MG63 (cell line): Measurements from ENCODE around the gene ERI3. TPM values are rescaled to one million over a fixed set of nuclear protein-coding genes. Genes with fewer than 3 reads are reported as not detected.
A peak's percentile ranks its signal among the peaks of the same experiment; 100 is the strongest.
"Not testable (repeated sequence)": the region's sequence is repeated elsewhere in the genome, so short reads cannot be mapped to it uniquely, and the experiment has no call there.

Experiments
- DNase-seq: peaks from one replicate; pipeline ENCODE4 v3.0.0-alpha.2; 2020
- H3K27me3 ChIP-seq: fragments of 250-450 bp; sonication (Bioruptor Pico); 2 replicates; pipeline ENCODE4 v1.5.1; 2020; ENCODE audit warnings: mild to moderate bottlenecking, moderate library complexity
- H3K36me3 ChIP-seq: fragments of 250-450 bp; sonication (Bioruptor Pico); 2 replicates; pipeline ENCODE4 v1.5.1; 2020; ENCODE audit warnings: mild to moderate bottlenecking, moderate library complexity
- H3K4me3 ChIP-seq: fragments of 250-450 bp; sonication (Bioruptor Pico); 2 replicates; pipeline ENCODE4 v1.5.1; 2020; ENCODE audit warnings: mild to moderate bottlenecking, moderate library complexity
- H3K9me3 ChIP-seq: fragments of 250-450 bp; sonication (Bioruptor Pico); 2 replicates; pipeline ENCODE4 v1.5.1; 2020; ENCODE audit warnings: mild to moderate bottlenecking, moderate library complexity
- total RNA-seq: library from RNA; depleted of rRNA; stranded (reverse); fragments of >200 nt; shearing (Covaris generic); gene quantifications from 2 replicates; pipeline ENCODE4 v1.2.3, GENCODE V29; 2014; ENCODE audit warnings: low replicate concordance

Gene ERI3
- total RNA-seq, 1 experiment from 2014 or later = 147 TPM

DNA sequence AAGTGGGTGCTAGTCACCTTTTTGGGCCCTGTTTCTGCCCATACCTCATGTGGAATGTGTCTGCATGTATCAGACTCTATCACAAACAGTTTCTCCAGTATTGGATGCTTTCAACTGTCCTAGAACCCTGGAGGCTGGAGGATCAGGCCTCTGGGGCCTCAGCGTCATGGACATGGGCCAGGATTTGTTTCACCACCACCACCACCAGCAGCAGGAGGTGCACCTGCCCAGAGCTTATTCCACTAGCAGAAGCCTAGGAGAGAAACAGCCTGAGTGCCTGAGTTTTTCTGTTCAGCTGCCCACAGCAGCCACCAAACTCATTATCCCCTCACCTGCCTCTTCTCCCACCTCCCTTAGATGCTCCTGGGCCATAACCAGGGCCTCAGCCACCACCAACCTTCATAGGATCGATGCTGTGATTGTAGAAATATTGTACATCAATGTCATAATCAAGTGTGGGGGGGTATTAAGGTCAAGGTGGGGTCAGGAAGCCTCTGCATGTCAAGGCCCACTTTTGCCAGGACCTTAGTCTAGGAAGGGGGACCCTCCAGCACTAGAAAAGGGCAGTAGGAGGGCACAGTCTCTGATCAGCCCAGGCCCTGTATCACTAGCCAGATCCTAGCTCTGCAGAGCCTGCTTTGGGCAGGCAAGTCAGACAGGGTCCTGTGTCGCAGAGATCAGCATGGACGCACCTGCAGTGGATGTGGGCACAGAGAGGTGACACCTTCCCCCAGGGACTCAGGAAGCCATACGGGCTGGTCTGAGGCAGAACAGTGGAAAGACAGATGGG lies 132.5 kb downstream of the ERI3 start:
- Histone ChIP-seq H3K27me3 (no peaks in the 10 kb centered on the region), H3K9me3 (no peaks in the 10 kb centered on the region), H3K36me3 (peaks cover 38% of the 10 kb centered on the region), H3K4me3 (no peak overlapping the region)
- no peak for DNase-seq

DNA sequence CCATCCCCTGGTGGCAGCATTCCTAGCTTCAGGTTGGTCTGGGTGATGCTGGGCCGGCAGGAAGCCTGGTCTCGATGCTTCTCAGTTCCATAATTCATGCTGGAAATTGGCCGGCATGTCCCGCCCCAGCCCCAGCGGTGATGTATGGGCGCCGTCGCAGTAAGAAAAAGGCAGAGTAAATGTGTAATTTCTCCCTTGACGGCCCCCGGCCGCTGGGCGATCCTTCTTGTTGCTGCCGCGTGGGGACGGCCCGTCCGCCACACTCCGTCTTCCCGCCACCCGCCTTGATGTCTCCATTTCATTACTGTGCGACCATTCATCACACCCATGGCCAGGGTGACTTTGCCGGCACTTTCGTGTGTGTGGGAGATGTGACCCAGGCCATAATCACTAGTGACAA lies 133.3 kb downstream of the ERI3 start:
- DNase-seq = no peak
- H3K36me3 ChIP-seq = peaks cover 46% of the 10 kb centered on the region
- H3K4me3 ChIP-seq = no peak overlapping the region
- no peaks in the 10 kb centered on the region for H3K27me3 ChIP-seq
- no peaks in the 10 kb centered on the region for H3K9me3 ChIP-seq

GRCh38 chr1:44220755-44221154 lies 134.3 kb downstream of the ERI3 start:
- no peaks in the 10 kb centered on the region for H3K9me3 ChIP-seq
- no peak overlapping the region for H3K4me3 ChIP-seq
- peaks cover 55% of the 10 kb centered on the region for H3K36me3 ChIP-seq
- no peaks in the 10 kb centered on the region for H3K27me3 ChIP-seq
- no peak for DNase-seq

GRCh38 chr1:44220001-44220751 lies 134.9 kb downstream of the ERI3 start:
- no peaks in the 10 kb centered on the region for H3K9me3 ChIP-seq
- no peak overlapping the region for H3K4me3 ChIP-seq
- no peaks in the 10 kb centered on the region for H3K27me3 ChIP-seq
- peaks cover 60% of the 10 kb centered on the region for H3K36me3 ChIP-seq
- peak; percentile 18 for DNase-seq

DNA sequence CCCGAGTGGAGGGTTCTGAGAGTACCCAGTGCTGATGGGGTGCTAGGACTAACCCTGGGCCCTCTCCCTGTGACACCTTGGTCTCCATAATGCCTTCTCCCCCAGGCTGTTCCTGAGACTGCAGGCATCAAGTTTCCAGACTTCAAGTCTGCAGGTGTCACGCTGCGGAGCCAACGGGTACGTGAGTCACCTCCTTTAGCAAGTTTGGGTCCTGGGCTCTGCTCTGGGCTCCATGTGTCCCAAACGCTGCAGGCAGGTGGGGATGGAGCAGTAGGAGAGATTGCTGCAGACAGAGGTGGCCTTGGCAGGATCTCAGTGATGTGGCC lies 135.8 kb downstream of the ERI3 start:
- no peak overlapping the region for H3K4me3 ChIP-seq
- DNase-seq = no peak
- peaks cover 69% of the 10 kb centered on the region for H3K36me3 ChIP-seq
- H3K9me3 ChIP-seq = no peaks in the 10 kb centered on the region
- no peaks in the 10 kb centered on the region for H3K27me3 ChIP-seq

DNA sequence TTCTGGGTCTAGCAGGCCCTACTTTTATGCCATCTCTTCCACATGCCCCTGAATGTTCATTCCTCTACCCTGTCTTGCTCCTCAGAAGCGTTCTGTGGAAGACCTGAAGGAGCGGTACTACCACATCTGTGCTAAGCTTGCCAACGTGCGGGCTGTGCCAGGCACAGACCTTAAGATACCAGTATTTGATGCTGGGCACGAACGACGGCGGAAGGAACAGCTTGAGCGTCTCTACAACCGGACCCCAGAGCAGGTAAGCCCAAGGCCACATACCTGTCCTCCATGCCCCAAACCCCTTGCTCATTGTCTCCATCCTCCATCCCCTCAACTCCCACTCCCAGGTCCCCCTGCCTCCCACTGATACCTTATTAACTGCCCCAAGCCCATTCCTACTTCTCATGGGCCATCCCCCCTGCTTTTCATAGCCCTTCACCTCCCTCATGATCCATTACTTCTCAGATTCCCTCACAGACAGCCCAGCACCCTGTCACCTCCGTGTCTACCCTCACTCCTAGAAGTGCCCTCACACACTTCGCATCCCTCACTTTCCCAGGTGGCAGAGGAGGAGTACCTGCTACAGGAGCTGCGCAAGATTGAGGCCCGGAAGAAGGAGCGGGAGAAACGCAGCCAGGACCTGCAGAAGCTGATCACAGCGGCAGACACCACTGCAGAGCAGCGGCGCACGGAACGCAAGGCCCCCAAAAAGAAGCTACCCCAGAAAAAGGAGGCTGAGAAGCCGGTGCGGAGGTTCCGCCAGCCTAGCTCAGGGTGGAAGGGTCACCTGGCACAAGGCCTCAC lies 136.4 kb downstream of the ERI3 start:
- DNase-seq = no peak
- H3K27me3 ChIP-seq = no peaks in the 10 kb centered on the region
- H3K4me3 ChIP-seq = no peak overlapping the region
- peaks cover 69% of the 10 kb centered on the region for H3K36me3 ChIP-seq
- H3K9me3 ChIP-seq = no peaks in the 10 kb centered on the region

DNA sequence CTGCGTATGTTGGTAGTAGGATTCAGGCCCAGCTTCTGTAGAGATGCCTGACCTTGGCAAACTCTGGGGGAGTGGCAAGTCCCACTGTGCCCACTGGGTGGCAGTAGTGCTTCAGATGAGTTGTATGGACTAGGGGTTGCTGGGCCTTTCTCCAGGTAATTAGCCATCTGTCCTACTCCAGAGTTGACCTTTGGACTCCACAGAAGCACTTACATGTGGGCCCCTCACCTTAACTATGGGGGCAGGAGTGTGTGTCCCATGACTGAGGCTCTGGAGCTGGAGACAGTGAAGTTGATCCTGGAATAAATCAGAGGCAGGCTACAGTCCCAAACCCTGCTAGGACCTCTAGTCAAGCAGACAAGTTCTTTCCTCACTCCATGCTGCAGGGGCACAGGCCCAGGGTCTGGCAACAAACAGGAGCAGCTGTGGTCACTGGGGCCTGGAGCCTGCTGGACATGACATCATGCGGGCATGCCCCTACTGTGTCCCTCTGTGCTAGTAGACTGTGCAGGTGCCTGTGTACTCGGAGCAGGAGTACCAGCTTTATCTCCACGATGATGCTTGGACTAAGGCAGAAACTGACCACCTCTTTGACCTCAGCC lies 137.1 kb downstream of the ERI3 start:
- no peak overlapping the region for H3K4me3 ChIP-seq
- H3K36me3 ChIP-seq = peaks cover 69% of the 10 kb centered on the region
- no peaks in the 10 kb centered on the region for H3K9me3 ChIP-seq
- peak; percentile 60 for DNase-seq
- no peaks in the 10 kb centered on the region for H3K27me3 ChIP-seq

DNA sequence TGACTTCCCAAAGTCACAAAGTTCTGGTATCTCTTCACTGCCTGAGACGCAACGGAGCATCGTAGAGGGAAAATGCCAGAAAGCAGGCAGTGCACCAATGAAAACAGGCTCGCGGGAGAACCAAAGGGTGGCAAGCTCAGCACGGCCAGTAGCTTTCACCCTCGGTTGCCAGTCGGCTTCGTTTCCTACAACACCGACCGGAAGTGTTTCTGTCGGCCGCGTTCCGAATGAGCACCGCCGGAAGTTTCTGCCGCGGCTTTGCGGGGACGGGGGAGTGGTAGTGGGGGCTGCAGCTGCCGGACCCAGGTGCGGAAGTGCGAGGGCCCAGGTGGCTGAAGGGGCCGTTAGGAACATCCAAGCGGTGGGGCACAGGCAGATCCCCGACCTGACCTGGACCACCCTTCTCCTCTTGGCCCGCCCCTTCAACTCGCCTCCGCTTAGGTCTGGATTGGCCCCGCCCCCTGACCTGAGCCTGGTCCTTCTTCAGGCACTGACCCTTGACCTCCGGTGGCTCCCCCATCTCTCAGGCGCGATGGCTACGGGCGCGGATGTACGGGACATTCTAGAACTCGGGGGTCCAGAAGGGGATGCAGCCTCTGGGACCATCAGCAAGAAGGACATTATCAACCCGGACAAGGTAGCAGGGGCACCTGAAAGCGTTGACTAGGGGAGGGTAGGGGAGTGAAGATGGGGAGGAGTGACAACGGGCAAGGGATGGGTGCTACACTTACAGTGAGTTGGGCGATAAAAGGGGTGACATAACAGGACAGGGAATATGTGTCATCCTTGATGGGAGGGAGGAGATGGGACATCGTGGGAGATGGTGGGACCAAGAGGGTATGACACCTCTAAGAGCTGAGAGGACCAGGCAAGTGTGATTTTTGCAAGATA lies 141.6 kb downstream of the ERI3 start, which contains the start of gene DMAP1:
Gene DMAP1, plus strand, starts transcription at position 250 of the 891 bp plus-strand sequence. Its CDS starts 283 bp downstream, at position 533.
- Histone ChIP-seq H3K27me3 (no peaks in the 10 kb centered on the region), H3K4me3 (peak within 1 kb of the TSS; percentile 84), H3K9me3 (no peaks in the 10 kb centered on the region), H3K36me3 (peaks cover 39% of the 10 kb centered on the region)
- peak; percentile 76 for DNase-seq

DNA sequence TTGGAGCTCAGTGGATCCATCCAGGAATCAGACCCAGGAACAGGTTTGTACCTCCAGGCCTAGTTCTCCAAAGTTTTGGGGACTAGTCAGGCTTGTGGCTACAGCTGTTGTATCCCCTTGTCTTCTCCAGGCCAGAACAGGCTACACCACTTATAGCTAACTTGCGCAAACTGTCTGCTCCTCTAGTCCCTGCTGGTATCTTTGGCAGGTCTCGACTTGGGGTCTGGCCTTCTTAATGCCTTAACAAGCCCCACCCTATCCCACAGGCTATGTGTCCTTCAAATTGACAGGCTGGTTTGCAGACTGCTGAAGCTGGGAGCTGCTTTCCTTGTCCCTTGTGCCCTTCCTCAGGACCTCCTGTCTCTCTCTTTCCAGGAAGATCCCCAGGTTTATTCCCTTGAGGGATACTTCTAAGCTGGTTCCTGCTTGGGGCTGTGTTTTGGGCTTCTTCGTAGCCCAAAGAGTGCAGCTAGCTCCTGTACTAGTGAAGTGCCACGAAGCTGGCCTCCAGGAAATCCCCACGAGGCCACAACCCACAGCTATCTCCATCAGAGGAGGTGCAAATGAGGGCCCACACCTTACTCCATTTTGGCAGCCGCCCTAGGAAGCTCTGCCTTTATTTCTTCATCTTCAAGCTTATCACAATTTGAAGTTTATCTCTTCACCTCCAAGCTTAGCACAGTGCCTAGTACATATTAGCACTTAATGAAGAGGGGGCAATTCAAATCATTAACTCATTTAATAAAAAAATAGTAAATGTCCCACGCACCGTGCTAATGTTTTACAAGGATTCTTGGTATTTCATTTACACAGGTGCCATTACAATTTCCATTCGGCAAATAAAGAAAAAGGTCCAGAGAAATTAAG lies 142.5 kb downstream of the ERI3 start:
- peak overlapping the region; percentile 84 for H3K4me3 ChIP-seq
- no peak for DNase-seq
- no peaks in the 10 kb centered on the region for H3K27me3 ChIP-seq
- H3K9me3 ChIP-seq = no peaks in the 10 kb centered on the region
- peaks cover 31% of the 10 kb centered on the region for H3K36me3 ChIP-seq

DNA sequence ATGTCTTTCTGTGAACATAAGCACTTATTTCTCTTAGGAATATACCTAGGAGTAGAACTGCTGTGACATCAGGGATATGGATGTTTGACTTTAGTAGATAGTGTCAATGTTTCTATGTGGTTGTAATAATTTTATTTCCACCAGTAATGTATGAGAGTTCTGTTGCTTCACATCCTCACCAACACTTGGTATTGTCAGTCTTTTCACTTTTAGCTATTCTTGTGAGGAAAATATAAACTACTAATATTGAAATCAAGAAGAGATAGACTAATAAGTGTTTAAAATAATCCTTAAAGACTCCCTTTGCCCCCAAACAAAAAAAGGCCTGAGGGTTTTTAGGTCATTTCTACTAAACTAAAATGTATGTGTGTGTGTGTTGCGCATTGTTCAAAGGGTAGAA lies 144.5 kb downstream of the ERI3 start:
- Histone ChIP-seq H3K27me3 (no peaks in the 10 kb centered on the region), H3K9me3 (no peaks in the 10 kb centered on the region), H3K4me3 (no peak overlapping the region), H3K36me3 (peaks cover 13% of the 10 kb centered on the region)
- no peak for DNase-seq

GRCh38 chr1:44208226-44208625 lies 146.8 kb downstream of the ERI3 start:
- Histone ChIP-seq H3K4me3 (no peak overlapping the region), H3K27me3 (no peaks in the 10 kb centered on the region), H3K36me3 (no peaks in the 10 kb centered on the region; the same call in 1 of the 2 replicates), H3K9me3 (no peaks in the 10 kb centered on the region)
- no peak for DNase-seq

GRCh38 chr1:44206545-44206944 lies 148.5 kb downstream of the ERI3 start:
- not testable (repeated sequence) for H3K27me3 ChIP-seq, DNase-seq, H3K9me3 ChIP-seq, H3K4me3 ChIP-seq, H3K36me3 ChIP-seq

DNA sequence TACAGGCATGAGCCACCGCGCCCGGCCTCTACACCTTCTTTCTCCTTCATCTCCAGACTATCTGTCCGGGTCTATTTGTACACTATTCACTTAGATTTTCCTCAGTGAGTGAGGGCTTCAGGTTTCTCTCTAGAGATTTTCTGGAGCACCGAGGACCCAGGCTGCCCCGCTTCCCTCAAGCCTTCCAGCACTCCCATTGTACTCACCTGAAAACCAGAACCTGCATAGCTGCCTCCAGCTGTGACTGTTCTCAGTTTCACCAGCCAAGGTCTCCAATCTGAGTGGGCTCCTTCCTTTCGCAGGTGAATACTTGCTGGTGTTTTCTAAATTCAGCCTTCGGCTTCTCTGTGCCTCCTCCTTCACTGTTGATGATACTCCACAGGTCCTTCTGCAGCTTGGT lies 154.7 kb downstream of the ERI3 start:
- Histone ChIP-seq H3K36me3 (no peaks in the 10 kb centered on the region), H3K4me3 (no peak overlapping the region), H3K27me3 (no peaks in the 10 kb centered on the region), H3K9me3 (no peaks in the 10 kb centered on the region)
- no peak for DNase-seq

DNA sequence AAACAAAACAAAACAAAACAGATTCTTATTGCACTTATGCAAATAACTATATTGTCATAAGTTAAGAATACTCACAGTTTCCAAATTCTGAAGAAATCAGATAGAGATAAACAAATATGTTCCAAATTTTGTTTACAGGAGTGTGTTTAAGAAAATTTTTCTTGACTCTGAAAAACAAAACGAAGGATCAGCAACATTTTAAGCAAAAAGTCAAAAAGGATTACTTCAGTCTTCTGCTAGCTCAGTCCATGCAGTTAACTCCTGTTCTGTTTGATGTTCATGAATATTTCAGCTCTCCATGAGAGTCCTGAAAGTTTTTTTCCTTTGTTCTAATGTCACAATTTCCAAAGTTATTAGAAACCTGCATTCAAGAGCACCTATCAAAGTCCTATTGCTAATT lies 180.4 kb downstream of the ERI3 start:
- no peak for DNase-seq
- Histone ChIP-seq H3K27me3 (no peaks in the 10 kb centered on the region), H3K36me3 (no peaks in the 10 kb centered on the region), H3K4me3 (no peak overlapping the region), H3K9me3 (peaks cover 9% of the 10 kb centered on the region)
